ENCODE results near the gene OR2T11.

DNA sequence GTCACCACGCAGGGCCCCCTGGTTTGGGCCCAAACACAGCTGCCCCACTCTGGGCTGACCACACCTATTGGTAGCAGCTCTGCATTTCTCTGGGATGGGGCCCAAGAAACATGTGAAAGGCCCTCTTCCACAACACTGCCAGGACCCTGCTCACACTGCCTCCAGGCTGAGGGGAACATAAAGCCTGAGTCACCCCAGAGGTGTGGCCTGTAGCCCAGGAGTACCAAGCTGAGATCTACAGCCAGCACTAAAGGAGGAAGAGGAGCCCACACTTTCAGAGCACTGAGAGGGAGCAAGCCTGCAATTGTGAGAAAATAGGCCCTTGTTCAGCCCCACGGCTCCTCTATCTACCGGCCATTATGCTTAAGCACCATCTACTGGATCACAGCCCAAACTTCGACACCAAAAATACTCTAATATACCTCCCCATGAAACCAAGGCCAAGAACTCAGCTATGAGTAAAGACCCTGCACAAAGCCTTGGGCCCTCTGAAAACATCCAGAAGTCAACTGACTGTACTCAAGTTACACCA is 22.9 kb downstream of the OR2T11 start:
- TF ChIP-seq MAX (IDR thresholded peaks at IDR 0.05): no peak
- TF ChIP-seq, protein P1, sequence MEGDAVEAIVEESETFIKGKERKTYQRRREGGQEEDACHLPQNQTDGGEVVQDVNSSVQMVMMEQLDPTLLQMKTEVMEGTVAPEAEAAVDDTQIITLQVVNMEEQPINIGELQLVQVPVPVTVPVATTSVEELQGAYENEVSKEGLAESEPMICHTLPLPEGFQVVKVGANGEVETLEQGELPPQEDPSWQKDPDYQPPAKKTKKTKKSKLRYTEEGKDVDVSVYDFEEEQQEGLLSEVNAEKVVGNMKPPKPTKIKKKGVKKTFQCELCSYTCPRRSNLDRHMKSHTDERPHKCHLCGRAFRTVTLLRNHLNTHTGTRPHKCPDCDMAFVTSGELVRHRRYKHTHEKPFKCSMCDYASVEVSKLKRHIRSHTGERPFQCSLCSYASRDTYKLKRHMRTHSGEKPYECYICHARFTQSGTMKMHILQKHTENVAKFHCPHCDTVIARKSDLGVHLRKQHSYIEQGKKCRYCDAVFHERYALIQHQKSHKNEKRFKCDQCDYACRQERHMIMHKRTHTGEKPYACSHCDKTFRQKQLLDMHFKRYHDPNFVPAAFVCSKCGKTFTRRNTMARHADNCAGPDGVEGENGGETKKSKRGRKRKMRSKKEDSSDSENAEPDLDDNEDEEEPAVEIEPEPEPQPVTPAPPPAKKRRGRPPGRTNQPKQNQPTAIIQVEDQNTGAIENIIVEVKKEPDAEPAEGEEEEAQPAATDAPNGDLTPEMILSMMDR (IDR thresholded peaks at IDR 0.05; ENCODE audit: low read depth, low read length, missing input control): no peak
- TF ChIP-seq, protein P2, sequence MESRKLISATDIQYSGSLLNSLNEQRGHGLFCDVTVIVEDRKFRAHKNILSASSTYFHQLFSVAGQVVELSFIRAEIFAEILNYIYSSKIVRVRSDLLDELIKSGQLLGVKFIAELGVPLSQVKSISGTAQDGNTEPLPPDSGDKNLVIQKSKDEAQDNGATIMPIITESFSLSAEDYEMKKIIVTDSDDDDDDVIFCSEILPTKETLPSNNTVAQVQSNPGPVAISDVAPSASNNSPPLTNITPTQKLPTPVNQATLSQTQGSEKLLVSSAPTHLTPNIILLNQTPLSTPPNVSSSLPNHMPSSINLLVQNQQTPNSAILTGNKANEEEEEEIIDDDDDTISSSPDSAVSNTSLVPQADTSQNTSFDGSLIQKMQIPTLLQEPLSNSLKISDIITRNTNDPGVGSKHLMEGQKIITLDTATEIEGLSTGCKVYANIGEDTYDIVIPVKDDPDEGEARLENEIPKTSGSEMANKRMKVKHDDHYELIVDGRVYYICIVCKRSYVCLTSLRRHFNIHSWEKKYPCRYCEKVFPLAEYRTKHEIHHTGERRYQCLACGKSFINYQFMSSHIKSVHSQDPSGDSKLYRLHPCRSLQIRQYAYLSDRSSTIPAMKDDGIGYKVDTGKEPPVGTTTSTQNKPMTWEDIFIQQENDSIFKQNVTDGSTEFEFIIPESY (IDR thresholded peaks at IDR 0.05): no peak
- no peak for TF ChIP-seq JUND (IDR thresholded peaks at IDR 0.05)
- no peak for TF ChIP-seq YY1 (IDR thresholded peaks at IDR 0.05)
- no peak for TF ChIP-seq GABPA (IDR thresholded peaks at IDR 0.05 in 1 of 2, conservative IDR thresholded peaks at IDR 0.05 in 1 of 2)
- no peak for TF ChIP-seq REST (IDR thresholded peaks at IDR 0.05)
- no peak for TF ChIP-seq SP1 (IDR thresholded peaks at IDR 0.05)
- TF ChIP-seq, protein P3, sequence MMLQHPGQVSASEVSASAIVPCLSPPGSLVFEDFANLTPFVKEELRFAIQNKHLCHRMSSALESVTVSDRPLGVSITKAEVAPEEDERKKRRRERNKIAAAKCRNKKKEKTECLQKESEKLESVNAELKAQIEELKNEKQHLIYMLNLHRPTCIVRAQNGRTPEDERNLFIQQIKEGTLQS (IDR thresholded peaks at IDR 0.05): no peak
- no peak for TF ChIP-seq RXRA (IDR thresholded peaks at IDR 0.05)
- TF ChIP-seq TAF1 (conservative IDR thresholded peaks at IDR 0.05): no peak
- TF ChIP-seq RAD21 (IDR thresholded peaks at IDR 0.05): no peak
- no peak for TF ChIP-seq FOXA1 (IDR thresholded peaks at IDR 0.05)
